ENCODE measurements around the gene GABRG3.

- TF ChIP-seq BHLHE40 (IDR thresholded peaks at IDR 0.05; ENCODE audit: low read depth, low read length) (no peak), NFE2L2 (IDR thresholded peaks at IDR 0.05; ENCODE audit: low read depth, low read length) (no peak), CEBPB (IDR thresholded peaks at IDR 0.05; ENCODE audit: low read depth, low read length) (no peak), CHD1 (IDR thresholded peaks at IDR 0.05; ENCODE audit: low read depth, low read length) (no peak), MXI1 (IDR thresholded peaks at IDR 0.05; ENCODE audit: borderline replicate concordance, low read depth, low read length) (no peak), POLR2A (IDR thresholded peaks at IDR 0.05; ENCODE audit: low read depth, low read length) (no peak), RCOR1 (IDR thresholded peaks at IDR 0.05; ENCODE audit: insufficient replicate concordance, low read length) (no peak), MAFK (IDR thresholded peaks at IDR 0.05; ENCODE audit: low read depth, low read length) (no peak), FOS (IDR thresholded peaks at IDR 0.05; ENCODE audit: low read depth, low read length) (no peak), RFX5 (IDR thresholded peaks at IDR 0.05; ENCODE audit: low read depth, low read length) (no peak), MAZ (IDR thresholded peaks at IDR 0.05; ENCODE audit: borderline replicate concordance, low read depth, low read length) (no peak)
- TF ChIP-seq, protein P1, sequence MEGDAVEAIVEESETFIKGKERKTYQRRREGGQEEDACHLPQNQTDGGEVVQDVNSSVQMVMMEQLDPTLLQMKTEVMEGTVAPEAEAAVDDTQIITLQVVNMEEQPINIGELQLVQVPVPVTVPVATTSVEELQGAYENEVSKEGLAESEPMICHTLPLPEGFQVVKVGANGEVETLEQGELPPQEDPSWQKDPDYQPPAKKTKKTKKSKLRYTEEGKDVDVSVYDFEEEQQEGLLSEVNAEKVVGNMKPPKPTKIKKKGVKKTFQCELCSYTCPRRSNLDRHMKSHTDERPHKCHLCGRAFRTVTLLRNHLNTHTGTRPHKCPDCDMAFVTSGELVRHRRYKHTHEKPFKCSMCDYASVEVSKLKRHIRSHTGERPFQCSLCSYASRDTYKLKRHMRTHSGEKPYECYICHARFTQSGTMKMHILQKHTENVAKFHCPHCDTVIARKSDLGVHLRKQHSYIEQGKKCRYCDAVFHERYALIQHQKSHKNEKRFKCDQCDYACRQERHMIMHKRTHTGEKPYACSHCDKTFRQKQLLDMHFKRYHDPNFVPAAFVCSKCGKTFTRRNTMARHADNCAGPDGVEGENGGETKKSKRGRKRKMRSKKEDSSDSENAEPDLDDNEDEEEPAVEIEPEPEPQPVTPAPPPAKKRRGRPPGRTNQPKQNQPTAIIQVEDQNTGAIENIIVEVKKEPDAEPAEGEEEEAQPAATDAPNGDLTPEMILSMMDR (conservative IDR thresholded peaks at IDR 0.05; ENCODE audit: low read depth, low read length) = no peak
Measured at GRCh38 chr15:27222479-27222878, 251.5 kb downstream of the GABRG3 start.

Measured in IMR-90 (cell line).